ENCODE measurements around the gene SRRD. TPM values are rescaled to one million over a fixed set of nuclear protein-coding genes. Genes with fewer than 3 reads are reported as not detected.
A peak's percentile ranks its signal among the peaks of the same experiment; 100 is the strongest.

Gene SRRD
- total RNA-seq, 2 experiments from 2014 or later, result 34.5 to 36.6 TPM

- no peaks in the 10 kb centered on the region for H3K27me3 Mint-ChIP-seq
- no peaks in the 10 kb centered on the region for H3K9me3 Mint-ChIP-seq
- peak overlapping the region; percentile 35 for H3K27ac Mint-ChIP-seq
- H3K36me3 Mint-ChIP-seq, result peaks cover 19% of the 10 kb centered on the region
- no peak for DNase-seq
- H3K4me1 Mint-ChIP-seq, result peaks cover 44% of the 10 kb centered on the region
- peak overlapping the region; percentile 90 for H3K4me3 Mint-ChIP-seq
Observed at GRCh38 chr22:26485013-26485412, 1.3 kb downstream of the SRRD start.

GRCh38 chr22:26485806-26486390 is 2.2 kb downstream of the SRRD start:
- Mint-ChIP-seq H3K27me3 (no peaks in the 10 kb centered on the region), H3K27ac (peak overlapping the region; percentile 35), H3K9me3 (no peaks in the 10 kb centered on the region), H3K4me1 (peaks cover 39% of the 10 kb centered on the region), H3K4me3 (peak overlapping the region; percentile 90), H3K36me3 (peaks cover 13% of the 10 kb centered on the region)
- DNase-seq, result no peak

- H3K4me1 Mint-ChIP-seq, result peaks cover 34% of the 10 kb centered on the region
- peaks cover 9% of the 10 kb centered on the region for H3K36me3 Mint-ChIP-seq
- no peak for DNase-seq
- H3K27ac Mint-ChIP-seq, result no peak overlapping the region
- H3K4me3 Mint-ChIP-seq, result peak overlapping the region; percentile 1
- H3K27me3 Mint-ChIP-seq, result no peaks in the 10 kb centered on the region
- no peaks in the 10 kb centered on the region for H3K9me3 Mint-ChIP-seq
Observed at GRCh38 chr22:26486394-26486793, 2.7 kb downstream of the SRRD start.

GRCh38 chr22:26487996-26488395 is 4.3 kb downstream of the SRRD start:
- Mint-ChIP-seq H3K4me1 (peaks cover 21% of the 10 kb centered on the region), H3K9me3 (no peaks in the 10 kb centered on the region), H3K27me3 (no peaks in the 10 kb centered on the region), H3K27ac (no peak overlapping the region), H3K4me3 (no peak overlapping the region), H3K36me3 (peaks cover 5% of the 10 kb centered on the region)
- no peak for DNase-seq

GRCh38 chr22:26489447-26490036 is 5.9 kb downstream of the SRRD start:
- H3K4me3 Mint-ChIP-seq, result no peak overlapping the region
- H3K9me3 Mint-ChIP-seq, result no peaks in the 10 kb centered on the region
- no peaks in the 10 kb centered on the region for H3K27me3 Mint-ChIP-seq
- peak overlapping the region; percentile 32 for H3K27ac Mint-ChIP-seq
- H3K4me1 Mint-ChIP-seq, result peaks cover 29% of the 10 kb centered on the region
- no peak for DNase-seq
- peaks cover 11% of the 10 kb centered on the region for H3K36me3 Mint-ChIP-seq

- peaks cover 19% of the 10 kb centered on the region for H3K36me3 Mint-ChIP-seq
Observed at GRCh38 chr22:26492220-26492619, 8.5 kb downstream of the SRRD start.

GRCh38 chr22:26494506-26494905 is 10.8 kb downstream of the SRRD start:
- peaks cover 15% of the 10 kb centered on the region for H3K36me3 Mint-ChIP-seq
- peak overlapping the region; percentile 59 for H3K27ac Mint-ChIP-seq
- no peaks in the 10 kb centered on the region for H3K27me3 Mint-ChIP-seq
- no peaks in the 10 kb centered on the region for H3K9me3 Mint-ChIP-seq
- DNase-seq, result no peak
- no peak overlapping the region for H3K4me3 Mint-ChIP-seq
- peaks cover 11% of the 10 kb centered on the region for H3K4me1 Mint-ChIP-seq

More at GRCh38 chr22:26492220-26492619, 8.5 kb downstream of the SRRD start:
- H3K4me1 Mint-ChIP-seq, result peaks cover 11% of the 10 kb centered on the region
- no peak for DNase-seq
- H3K9me3 Mint-ChIP-seq, result no peaks in the 10 kb centered on the region
- H3K27me3 Mint-ChIP-seq, result no peaks in the 10 kb centered on the region
- H3K27ac Mint-ChIP-seq, result no peak overlapping the region
- H3K4me3 Mint-ChIP-seq, result no peak overlapping the region

- no peaks in the 10 kb centered on the region for H3K9me3 Mint-ChIP-seq
- no peak for DNase-seq
- no peak overlapping the region for H3K27ac Mint-ChIP-seq
- no peaks in the 10 kb centered on the region for H3K27me3 Mint-ChIP-seq
- H3K4me1 Mint-ChIP-seq, result peaks cover 11% of the 10 kb centered on the region
- peaks cover 16% of the 10 kb centered on the region for H3K36me3 Mint-ChIP-seq
- no peak overlapping the region for H3K4me3 Mint-ChIP-seq
Observed at GRCh38 chr22:26496456-26496855, 12.8 kb downstream of the SRRD start.

- no peak for DNase-seq
- H3K4me3 Mint-ChIP-seq, result no peak overlapping the region
- peaks cover 17% of the 10 kb centered on the region for H3K4me1 Mint-ChIP-seq
- peaks cover 31% of the 10 kb centered on the region for H3K36me3 Mint-ChIP-seq
- H3K9me3 Mint-ChIP-seq, result no peaks in the 10 kb centered on the region
- H3K27me3 Mint-ChIP-seq, result no peaks in the 10 kb centered on the region
- peak overlapping the region; percentile 44 for H3K27ac Mint-ChIP-seq
Observed at GRCh38 chr22:26499188-26499703, 15.6 kb downstream of the SRRD start.

- peak overlapping the region; percentile 36 for H3K27ac Mint-ChIP-seq
- no peak overlapping the region for H3K4me3 Mint-ChIP-seq
- H3K27me3 Mint-ChIP-seq, result no peaks in the 10 kb centered on the region
- H3K4me1 Mint-ChIP-seq, result peaks cover 19% of the 10 kb centered on the region
- no peaks in the 10 kb centered on the region for H3K9me3 Mint-ChIP-seq
- DNase-seq, result no peak
- H3K36me3 Mint-ChIP-seq, result peaks cover 31% of the 10 kb centered on the region
Observed at GRCh38 chr22:26501996-26502395, 18.3 kb downstream of the SRRD start.

GRCh38 chr22:26502688-26503561 is 19.2 kb downstream of the SRRD start:
- H3K36me3 Mint-ChIP-seq, result peaks cover 29% of the 10 kb centered on the region
- H3K4me3 Mint-ChIP-seq, result peak overlapping the region; percentile 19

GRCh38 chr22:26503758-26504157 is 20.1 kb downstream of the SRRD start:
- H3K36me3 Mint-ChIP-seq, result peaks cover 27% of the 10 kb centered on the region

More at GRCh38 chr22:26502688-26503561, 19.2 kb downstream of the SRRD start:
- Mint-ChIP-seq H3K4me1 (peaks cover 19% of the 10 kb centered on the region), H3K9me3 (no peaks in the 10 kb centered on the region), H3K27ac (peak overlapping the region; percentile 79), H3K27me3 (no peaks in the 10 kb centered on the region)
- peak; percentile 59 for DNase-seq

GRCh38 chr22:26508148-26508547 is 24.5 kb downstream of the SRRD start:
- no peak for DNase-seq
- Mint-ChIP-seq H3K36me3 (peaks cover 26% of the 10 kb centered on the region), H3K27ac (no peak overlapping the region), H3K9me3 (no peaks in the 10 kb centered on the region), H3K27me3 (no peaks in the 10 kb centered on the region), H3K4me3 (no peak overlapping the region), H3K4me1 (peaks cover 32% of the 10 kb centered on the region)

More at GRCh38 chr22:26503758-26504157, 20.1 kb downstream of the SRRD start:
- H3K27me3 Mint-ChIP-seq, result no peaks in the 10 kb centered on the region
- no peak for DNase-seq
- no peak overlapping the region for H3K4me3 Mint-ChIP-seq
- H3K4me1 Mint-ChIP-seq, result peaks cover 19% of the 10 kb centered on the region
- peak overlapping the region; percentile 79 for H3K27ac Mint-ChIP-seq
- no peaks in the 10 kb centered on the region for H3K9me3 Mint-ChIP-seq

GRCh38 chr22:26512149-26512793 is 28.6 kb downstream of the SRRD start, which contains the start of gene TFIP11:
Gene TFIP11, minus strand, starts transcription at chr22:26512473. Its CDS starts 2,201 bp downstream, at chr22:26510272.
- H3K27me3 Mint-ChIP-seq, result no peaks in the 10 kb centered on the region
- peak; percentile 93 for DNase-seq
- peak within 1 kb of the TSS; percentile 94 for H3K27ac Mint-ChIP-seq
- H3K4me3 Mint-ChIP-seq, result peak within 1 kb of the TSS; percentile 99
- H3K9me3 Mint-ChIP-seq, result no peaks in the 10 kb centered on the region
- H3K4me1 Mint-ChIP-seq, result peaks cover 31% of the 10 kb centered on the region
- H3K36me3 Mint-ChIP-seq, result peaks cover 9% of the 10 kb centered on the region

Data from activated naive CD8-positive, alpha-beta T cell treated with anti-CD3 and anti-CD28 coated beads for 36 hours (primary cell).